T-cell (primary cell): ENCODE measurements around the gene SYNDIG1. TPM values are rescaled to one million over a fixed set of nuclear protein-coding genes. Genes with fewer than 3 reads are reported as not detected.

Experiments used
- ATAC-seq, 4 experiments: fragments of 200-7000 bp in 3 of 4; fragments of 150-1000 bp in 1 of 4; cut with Tn5 transposase; replicated peaks in 1 of 4; 1 replicate in 3 of 4; 2 replicates in 1 of 4; pipeline ENCODE4 v1.10.0; 2021; ENCODE audit warnings: moderate library complexity in 3 of 4, mild to moderate bottlenecking in 2 of 4, moderate number of reproducible peaks in 1 of 4
- CTCF ChIA-PET, 2 donors: fragments of 300-600 bp; sonication (Branson Sonifier 250); formaldehyde crosslinking; loops; one replicate each; lab custom pipeline; 2022; ENCODE audit warnings: antibody characterized with exemption in 2 of 2; lab: Charles Lee
- POLR2A ChIA-PET, 2 donors: fragments of 300-600 bp; sonication (Branson Sonifier 250); formaldehyde crosslinking; loops; one replicate each; lab custom pipeline; 2022; ENCODE audit warnings: antibody characterized with exemption in 2 of 2; lab: Charles Lee
- DNase-seq, 35 experiments: peaks; one replicate each; pipeline versions ENCODE4 v3.0.0 to v3.0.0-alpha.2; 2013 to 2023
- H3K27ac ChIP-seq: one replicate; pipeline ENCODE4 v1.5.1; 2013; ENCODE audit warnings: low read length
- H3K27me3 ChIP-seq, 2 experiments: replicated peaks in 1 of 2; 1 replicate in 1 of 2; 2 replicates in 1 of 2; pipeline versions ENCODE4 v1.6.1 to v1.7.0; 2013; ENCODE audit warnings: low read length in 1 of 2, mixed read lengths in 1 of 2; ENCODE audit not compliant: control insufficient read depth in 2 of 2, insufficient read depth in 2 of 2; ENCODE audit errors: extremely low read depth in 1 of 2
- H3K36me3 ChIP-seq, 2 donors: 1 replicate in 1 of 2; 2 replicates in 1 of 2; pipeline versions ENCODE4 v1.6.1 to v1.7.0; 2013; ENCODE audit warnings: low read length in 1 of 2; ENCODE audit not compliant: control insufficient read depth in 2 of 2, insufficient read depth in 1 of 2; ENCODE audit errors: extremely low read depth in 1 of 2
- H3K4me1 ChIP-seq, 2 experiments: 1 replicate in 1 of 2; 2 replicates in 1 of 2; pipeline versions ENCODE4 v1.6.1 to v1.7.0; 2013; ENCODE audit warnings: low read length in 2 of 2, mixed read lengths in 1 of 2; ENCODE audit not compliant: insufficient read depth in 2 of 2, control insufficient read depth in 1 of 2; ENCODE audit errors: extremely low read depth in 1 of 2
- H3K4me3 ChIP-seq, 2 donors: 1 replicate in 1 of 2; 2 replicates in 1 of 2; pipeline versions ENCODE4 v1.5.1 to v1.7.0; 2013; ENCODE audit warnings: mild to moderate bottlenecking in 2 of 2, low read length in 1 of 2, moderate library complexity in 1 of 2; ENCODE audit not compliant: control insufficient read depth in 1 of 2; ENCODE audit errors: extremely low read depth in 1 of 2
- H3K9me3 ChIP-seq: 2 replicates; pipeline ENCODE4 v1.7.0; 2013
- H3K27ac Mint-ChIP-seq, 2 donors: one replicate each; pipeline ENCODE4 v1.8.0; 2020 to 2021; ENCODE audit warnings: mild to moderate bottlenecking in 2 of 2, mixed read lengths in 2 of 2
- H3K27me3 Mint-ChIP-seq, 2 donors: one replicate each; pipeline ENCODE4 v1.8.0; 2021 to 2022; ENCODE audit warnings: mixed read lengths in 2 of 2
- H3K36me3 Mint-ChIP-seq: one replicate; pipeline ENCODE4 v1.8.0; 2021; ENCODE audit warnings: mixed read lengths
- H3K4me1 Mint-ChIP-seq, 3 donors: one replicate each; pipeline ENCODE4 v1.8.0; 2020 to 2022; ENCODE audit warnings: mixed read lengths in 3 of 3, mild to moderate bottlenecking in 1 of 3
- H3K4me3 Mint-ChIP-seq, 3 donors: one replicate each; pipeline ENCODE4 v1.8.0; 2020 to 2022; ENCODE audit warnings: mild to moderate bottlenecking in 3 of 3, mixed read lengths in 3 of 3, moderate library complexity in 3 of 3
- H3K9me3 Mint-ChIP-seq, 3 donors: one replicate each; pipeline ENCODE4 v1.8.0; 2020 to 2022; ENCODE audit warnings: mixed read lengths in 3 of 3
- WGBS: methylation state at CpG from one replicate; pipeline ENCODE4 v1.1.5; 2013; ENCODE audit warnings: missing lambda C conversion rate; ENCODE audit not compliant: insufficient coverage; 5-methylcytosine and 5-hydroxymethylcytosine counted together
- total RNA-seq, 35 experiments: library from RNA in 6 of 35; stranded (reverse) in 6 of 35; fragments of 120-200 nt in 1 of 35; gene quantifications; one replicate each; pipeline versions ENCODE4 v1.2.1 to v1.2.4 and lab custom pipeline; 2013 to 2026

SYNDIG1 gene
- total RNA-seq, 5 donors from 2014 or later (not counting 1 experiment from before 2014, with no cell fraction given): not detected

- no peaks in the 10 kb centered on the region for H3K36me3 ChIP-seq
- CTCF ChIA-PET: no interaction called here
- peaks cover 0 to 2% of the 10 kb centered on the region in 2 experiments for H3K27me3 ChIP-seq
- POLR2A ChIA-PET: no interaction called here
- Mint-ChIP-seq H3K4me3 (no peak overlapping the region), H3K9me3 (no peaks in the 10 kb centered on the region), H3K4me1 (no peaks in the 10 kb centered on the region), H3K27me3 (peaks cover 0 to 4% of the 10 kb centered on the region in 2 donors), H3K27ac (no peak overlapping the region), H3K36me3 (no peaks in the 10 kb centered on the region)
- no peak overlapping the region for H3K27ac ChIP-seq
- 63% methylated on average over 1 of the region's 1 CpG for WGBS
- no peak overlapping the region for H3K4me3 ChIP-seq
- DNase-seq (no peak), ATAC-seq (no peak)
- no peaks in the 10 kb centered on the region for H3K9me3 ChIP-seq
- H3K4me1 ChIP-seq: no peaks in the 10 kb centered on the region
Measured at GRCh38 chr20:24661255-24661654, 191.8 kb downstream of the SYNDIG1 start.

GRCh38 chr20:24662322-24662721 is 192.9 kb downstream of the SYNDIG1 start:
- 70% methylated on average over 6 of the region's 8 CpGs for WGBS
- no peak overlapping the region for H3K27ac ChIP-seq
- no peak for ATAC-seq
- ChIA-PET CTCF (no interaction called here), POLR2A (no interaction called here)
- DNase-seq: no peak
- no peaks in the 10 kb centered on the region for H3K4me1 ChIP-seq
- H3K4me3 ChIP-seq: no peak overlapping the region
- peaks cover 0 to 4% of the 10 kb centered on the region in 2 donors for H3K27me3 Mint-ChIP-seq
- no peaks in the 10 kb centered on the region for H3K4me1 Mint-ChIP-seq
- no peaks in the 10 kb centered on the region for H3K9me3 ChIP-seq
- H3K27ac Mint-ChIP-seq: no peak overlapping the region
- no peaks in the 10 kb centered on the region for H3K36me3 Mint-ChIP-seq
- no peaks in the 10 kb centered on the region for H3K36me3 ChIP-seq
- no peaks in the 10 kb centered on the region for H3K9me3 Mint-ChIP-seq
- H3K4me3 Mint-ChIP-seq: no peak overlapping the region
- H3K27me3 ChIP-seq: peaks cover 0 to 2% of the 10 kb centered on the region in 2 experiments

DNA sequence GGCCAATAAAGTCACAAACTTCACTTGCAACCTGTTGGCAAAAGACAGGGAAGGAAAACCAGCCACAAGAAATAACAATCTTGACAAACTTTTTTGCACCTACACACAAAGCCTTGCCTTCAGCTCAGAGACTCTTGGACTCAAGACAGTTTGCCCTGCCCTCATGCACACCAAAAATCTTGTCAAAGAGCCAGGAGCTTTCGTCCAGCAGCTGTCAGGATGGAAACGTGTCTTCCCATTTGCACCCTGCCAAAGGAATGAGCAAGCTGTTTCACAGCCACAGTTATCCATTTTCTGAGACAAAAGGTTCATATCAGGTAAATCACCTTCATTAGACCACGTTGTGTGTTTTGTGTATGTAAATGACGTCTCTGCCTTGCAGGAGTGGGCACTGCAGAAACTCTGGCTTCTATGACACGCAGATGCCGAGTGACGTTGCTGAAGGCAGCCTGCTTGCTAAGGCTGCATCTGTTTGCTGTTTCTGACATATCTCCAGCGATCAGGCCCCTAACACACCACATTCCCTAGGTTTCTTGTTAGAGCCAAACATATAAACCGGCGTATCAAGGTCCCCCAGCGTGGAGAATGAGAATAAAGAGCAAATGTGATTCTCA is 193.4 kb downstream of the SYNDIG1 start:
- H3K36me3 ChIP-seq: no peaks in the 10 kb centered on the region
- H3K36me3 Mint-ChIP-seq: no peaks in the 10 kb centered on the region
- no peak overlapping the region for H3K27ac Mint-ChIP-seq
- H3K27me3 ChIP-seq: peaks cover 0 to 2% of the 10 kb centered on the region in 2 experiments
- H3K4me3 Mint-ChIP-seq: no peak overlapping the region
- no peak overlapping the region for H3K4me3 ChIP-seq
- H3K27me3 Mint-ChIP-seq: peaks cover 0 to 4% of the 10 kb centered on the region in 2 donors
- no peaks in the 10 kb centered on the region for H3K4me1 Mint-ChIP-seq
- H3K27ac ChIP-seq: no peak overlapping the region
- no peaks in the 10 kb centered on the region for H3K9me3 ChIP-seq
- no peaks in the 10 kb centered on the region for H3K4me1 ChIP-seq
- ATAC-seq (no peak), DNase-seq (no peak)
- WGBS: 83% methylated on average over 6 of the region's 11 CpGs
- no peaks in the 10 kb centered on the region for H3K9me3 Mint-ChIP-seq
- ChIA-PET POLR2A (no interaction called here), CTCF (no interaction called here)

- H3K36me3 Mint-ChIP-seq: no peaks in the 10 kb centered on the region
- H3K9me3 Mint-ChIP-seq: no peaks in the 10 kb centered on the region
- Histone ChIP-seq H3K36me3 (no peaks in the 10 kb centered on the region), H3K27ac (no peak overlapping the region), H3K9me3 (no peaks in the 10 kb centered on the region), H3K27me3 (peaks cover 0 to 2% of the 10 kb centered on the region in 2 experiments), H3K4me3 (no peak overlapping the region), H3K4me1 (no peaks in the 10 kb centered on the region)
- H3K27ac Mint-ChIP-seq: no peak overlapping the region
- peaks cover 0 to 4% of the 10 kb centered on the region in 2 donors for H3K27me3 Mint-ChIP-seq
- H3K4me3 Mint-ChIP-seq: no peak overlapping the region
- CTCF ChIA-PET: no interaction called here
- ATAC-seq (no peak), DNase-seq (no peak)
- no peaks in the 10 kb centered on the region for H3K4me1 Mint-ChIP-seq
- 100% methylated on average over 3 of the region's 6 CpGs for WGBS
- POLR2A ChIA-PET: no interaction called here
Measured at GRCh38 chr20:24663496-24663895, 194.1 kb downstream of the SYNDIG1 start.

DNA sequence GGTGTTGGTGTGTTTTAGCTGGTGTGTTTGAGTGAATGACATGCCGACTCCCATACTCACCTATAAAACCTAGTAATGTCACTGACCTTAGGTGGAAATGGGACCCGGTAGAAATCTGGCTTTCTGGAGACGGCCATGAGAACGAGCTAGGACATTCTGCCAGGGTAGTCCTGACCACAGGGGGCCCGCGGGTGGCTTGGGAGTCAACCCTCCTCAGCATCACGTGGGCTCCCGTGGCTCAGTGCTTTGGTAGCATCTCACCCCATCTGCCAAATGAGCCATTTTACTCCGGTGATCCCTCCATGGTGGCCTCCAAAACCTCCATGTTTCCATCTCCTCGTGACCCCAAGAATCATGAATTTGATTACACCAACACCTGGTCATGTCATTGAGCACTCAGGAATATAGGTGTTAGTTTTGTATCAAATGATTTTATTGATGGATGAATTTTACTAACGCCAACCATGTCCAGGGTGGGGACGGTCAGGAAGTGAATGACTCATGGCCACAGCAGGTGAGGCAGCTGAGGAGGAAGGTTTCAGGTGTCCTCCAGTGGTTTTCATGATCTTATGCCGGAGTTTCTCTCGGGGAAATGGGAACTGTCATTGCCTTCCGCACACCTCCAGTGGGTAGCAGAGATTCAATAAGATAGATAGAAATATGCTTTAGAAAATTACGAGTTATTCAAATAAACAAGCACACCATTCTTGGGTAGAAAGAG is 195.0 kb downstream of the SYNDIG1 start:
- ChIA-PET POLR2A (no interaction called here), CTCF (no interaction called here)
- ATAC-seq: no peak
- DNase-seq: no peak
- WGBS: 76% methylated on average over 9 of the region's 16 CpGs
- Mint-ChIP-seq H3K9me3 (no peaks in the 10 kb centered on the region), H3K27me3 (no peaks in the 10 kb centered on the region), H3K27ac (no peak overlapping the region), H3K4me1 (no peaks in the 10 kb centered on the region), H3K36me3 (no peaks in the 10 kb centered on the region), H3K4me3 (no peak overlapping the region)
- no peaks in the 10 kb centered on the region for H3K4me1 ChIP-seq
- no peak overlapping the region for H3K27ac ChIP-seq
- H3K9me3 ChIP-seq: no peaks in the 10 kb centered on the region
- H3K27me3 ChIP-seq: peaks cover 0 to 6% of the 10 kb centered on the region in 2 experiments
- H3K4me3 ChIP-seq: no peak overlapping the region
- H3K36me3 ChIP-seq: no peaks in the 10 kb centered on the region

- Histone ChIP-seq H3K4me3 (no peak overlapping the region), H3K27me3 (peaks cover 0 to 4% of the 10 kb centered on the region in 2 experiments), H3K36me3 (no peaks in the 10 kb centered on the region), H3K9me3 (no peaks in the 10 kb centered on the region), H3K4me1 (no peaks in the 10 kb centered on the region), H3K27ac (no peak overlapping the region)
- Mint-ChIP-seq H3K27me3 (no peaks in the 10 kb centered on the region), H3K4me1 (no peaks in the 10 kb centered on the region), H3K9me3 (no peaks in the 10 kb centered on the region), H3K4me3 (no peak overlapping the region), H3K36me3 (no peaks in the 10 kb centered on the region), H3K27ac (no peak overlapping the region)
- ChIA-PET CTCF (no interaction called here), POLR2A (no interaction called here)
- WGBS: 78% methylated on average over 8 of the region's 13 CpGs
- DNase-seq (no peak), ATAC-seq (no peak)
Measured at GRCh38 chr20:24665196-24665595, 195.8 kb downstream of the SYNDIG1 start.
